Activated naive CD4-positive, alpha-beta T cell treated with anti-CD3 and anti-CD28 coated beads, Interleukin-2, amount 10 ng/mL, durations not matched to agents 7 days and 5 days (primary cell): Measurements from ENCODE around the gene M6PR.

ENCODE experiments used
- CTCF ChIA-PET: fragments of 350-600 bp; sonication (Branson Sonifier 250); formaldehyde crosslinking; loops from one replicate; lab custom pipeline; 2021; ENCODE audit warnings: antibody characterized with exemption; lab: Charles Lee
- DNase-seq: peaks from one replicate; pipeline ENCODE4 v3.0.0-alpha.2; 2020
- H3K27ac Mint-ChIP-seq: one replicate; pipeline ENCODE4 v1.8.0; 2021; ENCODE audit warnings: mild to moderate bottlenecking, moderate library complexity, mixed read lengths
- H3K27me3 Mint-ChIP-seq: one replicate; pipeline ENCODE4 v1.8.0; 2021; ENCODE audit warnings: mild to moderate bottlenecking, mixed read lengths
- H3K36me3 Mint-ChIP-seq: one replicate; pipeline ENCODE4 v1.8.0; 2021; ENCODE audit warnings: mixed read lengths
- H3K4me1 Mint-ChIP-seq: one replicate; pipeline ENCODE4 v1.8.0; 2021; ENCODE audit warnings: mixed read lengths
- H3K4me3 Mint-ChIP-seq: one replicate; pipeline ENCODE4 v1.8.0; 2021; ENCODE audit warnings: mild to moderate bottlenecking, moderate library complexity, mixed read lengths
- H3K9me3 Mint-ChIP-seq: one replicate; pipeline ENCODE4 v1.8.0; 2021; ENCODE audit warnings: mixed read lengths

Gene M6PR

GRCh38 chr12:8968761-8969160 is 19.3 kb upstream of the M6PR start:
- Mint-ChIP-seq H3K4me1 (peaks cover 3% of the 10 kb centered on the region), H3K27me3 (no peaks in the 10 kb centered on the region), H3K36me3 (peaks cover 30% of the 10 kb centered on the region), H3K4me3 (no peak overlapping the region), H3K9me3 (peaks cover 33% of the 10 kb centered on the region), H3K27ac (no peak overlapping the region)
- no peak for DNase-seq
- CTCF ChIA-PET = interaction anchor here (0.7 kb wide), 1 partner anchor 70 kb away, joined by 3 read pairs; no protein-coding TSS in a partner anchor

DNA sequence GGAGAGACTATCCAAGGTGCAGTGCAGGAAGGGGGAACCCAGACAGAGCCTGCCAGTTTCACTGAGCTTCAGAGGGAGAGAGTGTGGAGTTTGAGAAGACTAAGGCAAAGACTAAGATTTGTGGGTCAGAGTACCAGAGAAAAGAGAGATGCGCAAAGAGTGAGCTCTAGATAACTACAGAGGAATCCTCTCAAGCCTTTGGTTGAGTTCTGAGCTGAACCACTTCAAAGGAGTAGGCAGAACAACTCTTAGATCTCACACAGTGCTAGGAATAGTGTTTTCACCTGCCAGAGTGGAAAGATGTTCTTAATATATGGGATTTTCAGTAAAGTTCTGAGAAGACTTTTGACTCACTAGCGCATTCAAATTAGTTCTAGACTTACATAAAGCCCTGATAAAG is 10.7 kb upstream of the M6PR start:
- peaks cover 14% of the 10 kb centered on the region for H3K9me3 Mint-ChIP-seq
- H3K4me1 Mint-ChIP-seq = peaks cover 31% of the 10 kb centered on the region
- H3K4me3 Mint-ChIP-seq = no peak overlapping the region
- H3K27me3 Mint-ChIP-seq = no peaks in the 10 kb centered on the region
- peak overlapping the region; percentile 5 for H3K27ac Mint-ChIP-seq
- H3K36me3 Mint-ChIP-seq = peaks cover 47% of the 10 kb centered on the region
- CTCF ChIA-PET = interaction anchor here (1.0 kb wide), 1 partner anchor 8 kb away, joined by 5 read pairs; no protein-coding TSS in a partner anchor
- DNase-seq = no peak

- CTCF ChIA-PET = interaction anchor here (1.6 kb wide), 1 partner anchor 9 kb away, joined by 3 read pairs; the partner anchor contains the start of gene M6PR
- Mint-ChIP-seq H3K27me3 (no peaks in the 10 kb centered on the region), H3K36me3 (peaks cover 48% of the 10 kb centered on the region), H3K4me1 (peaks cover 48% of the 10 kb centered on the region), H3K9me3 (peaks cover 9% of the 10 kb centered on the region), H3K27ac (no peak overlapping the region), H3K4me3 (no peak overlapping the region)
- no peak for DNase-seq
These were observed 8.6 kb upstream of the M6PR start for GRCh38 chr12:8958066-8958465.

DNA sequence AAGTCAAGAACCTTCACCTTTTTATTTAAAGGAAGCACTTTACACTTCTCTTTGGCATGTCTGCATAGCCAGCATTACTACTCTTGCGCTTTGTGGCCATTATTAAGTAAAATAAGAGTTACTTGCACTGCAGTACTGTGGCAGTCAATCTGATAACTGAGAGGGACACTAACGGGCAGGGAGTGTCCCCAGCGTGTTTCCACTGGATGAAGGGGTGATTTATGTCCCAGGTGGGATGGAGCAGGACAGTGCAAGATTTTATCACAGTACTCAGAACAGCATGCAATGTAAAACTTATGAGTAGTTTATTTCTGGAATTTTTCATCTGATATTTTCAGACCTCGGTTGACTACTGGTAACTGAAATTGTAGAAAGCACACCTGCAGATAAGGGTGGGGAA is 8.1 kb upstream of the M6PR start:
- no peak for DNase-seq
- Mint-ChIP-seq H3K27ac (no peak overlapping the region), H3K4me3 (no peak overlapping the region), H3K9me3 (peaks cover 14% of the 10 kb centered on the region), H3K4me1 (peaks cover 53% of the 10 kb centered on the region), H3K27me3 (no peaks in the 10 kb centered on the region), H3K36me3 (peaks cover 51% of the 10 kb centered on the region)
- CTCF ChIA-PET = interaction anchor here (1.6 kb wide), 1 partner anchor 8 kb away, joined by 3 read pairs; the partner anchor contains the start of gene M6PR

DNA sequence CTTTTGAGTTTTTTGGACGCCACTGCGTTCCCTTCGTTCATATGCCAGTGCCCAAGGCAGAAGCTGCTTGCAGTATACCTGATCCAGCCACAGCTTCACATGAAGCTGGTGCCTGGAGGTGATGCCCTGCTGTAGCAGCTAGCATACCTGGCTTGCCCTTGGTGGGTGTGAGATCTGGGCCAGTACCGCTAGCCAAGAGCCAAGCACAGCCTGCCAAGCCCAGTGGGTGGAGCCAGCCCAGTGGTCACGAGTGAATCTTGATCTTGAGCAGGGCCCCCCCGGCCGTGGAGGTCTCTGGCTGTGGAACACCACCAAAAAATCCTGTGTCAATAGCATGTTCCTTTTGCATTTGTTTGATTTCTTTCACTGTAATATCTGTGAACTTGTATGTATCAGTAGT is 7.3 kb upstream of the M6PR start:
- no peak overlapping the region for H3K27ac Mint-ChIP-seq
- CTCF ChIA-PET = no interaction called here
- peaks cover 61% of the 10 kb centered on the region for H3K4me1 Mint-ChIP-seq
- H3K9me3 Mint-ChIP-seq = peaks cover 16% of the 10 kb centered on the region
- H3K36me3 Mint-ChIP-seq = peaks cover 48% of the 10 kb centered on the region
- H3K4me3 Mint-ChIP-seq = no peak overlapping the region
- no peak for DNase-seq
- H3K27me3 Mint-ChIP-seq = no peaks in the 10 kb centered on the region

DNA sequence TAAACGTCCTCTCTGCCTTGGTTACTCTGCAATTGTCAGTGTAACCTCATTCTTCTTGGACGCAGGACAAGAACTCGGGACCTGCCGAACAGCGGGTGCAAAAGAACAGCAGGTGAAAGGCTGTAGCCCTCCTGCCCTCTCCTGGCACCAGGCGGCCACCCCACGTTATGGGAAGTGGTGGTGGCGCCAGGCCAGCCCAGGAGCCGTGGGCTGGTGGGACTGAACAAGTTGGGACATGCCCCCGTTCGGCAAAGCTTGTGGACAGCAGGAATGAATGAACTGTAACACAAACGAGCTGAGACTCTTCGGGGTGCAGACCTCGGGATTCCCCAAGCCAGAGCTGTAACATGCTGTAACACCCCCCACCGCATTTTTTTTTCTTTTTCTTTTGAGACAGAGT is 6.6 kb upstream of the M6PR start:
- H3K9me3 Mint-ChIP-seq = peaks cover 16% of the 10 kb centered on the region
- H3K36me3 Mint-ChIP-seq = peaks cover 48% of the 10 kb centered on the region
- DNase-seq = no peak
- CTCF ChIA-PET = interaction anchor here (1.0 kb wide), 1 partner anchor 22 kb away, joined by 3 read pairs; no protein-coding TSS in a partner anchor
- no peak overlapping the region for H3K4me3 Mint-ChIP-seq
- H3K27me3 Mint-ChIP-seq = no peaks in the 10 kb centered on the region
- no peak overlapping the region for H3K27ac Mint-ChIP-seq
- peaks cover 66% of the 10 kb centered on the region for H3K4me1 Mint-ChIP-seq

DNA sequence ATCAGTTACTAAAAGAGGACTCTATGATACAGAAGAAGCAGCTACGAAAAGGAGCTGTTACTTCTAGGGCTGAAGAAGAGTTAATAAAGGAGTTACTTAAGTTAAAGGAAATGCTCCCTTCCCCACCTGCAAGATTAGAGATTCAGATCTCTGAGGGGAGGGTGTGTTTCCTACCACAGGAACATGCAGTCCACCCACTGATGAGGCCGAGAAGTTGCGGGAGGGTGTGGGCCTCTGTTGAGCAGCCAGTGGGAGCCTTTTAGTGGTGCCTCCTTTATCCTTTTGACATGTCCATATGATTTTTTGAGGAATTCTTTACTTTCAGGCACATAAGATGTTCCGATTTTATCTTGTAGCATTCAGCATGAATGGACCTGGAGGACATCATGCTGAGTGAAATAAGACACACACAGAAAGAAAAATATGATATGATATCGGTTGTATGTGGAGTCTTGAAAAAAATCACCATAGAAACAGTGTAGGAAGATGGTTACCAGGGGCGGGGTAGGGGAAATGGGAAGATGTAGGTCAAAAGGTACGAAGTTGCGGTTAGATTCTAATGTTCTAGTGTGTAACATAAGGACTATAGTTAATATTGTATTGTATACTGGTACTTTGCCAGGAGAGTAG is 4.4 kb upstream of the M6PR start:
- Mint-ChIP-seq H3K27me3 (no peaks in the 10 kb centered on the region), H3K9me3 (peaks cover 16% of the 10 kb centered on the region), H3K36me3 (peaks cover 41% of the 10 kb centered on the region), H3K4me3 (peak overlapping the region; percentile 56), H3K27ac (peak overlapping the region; percentile 93), H3K4me1 (peaks cover 56% of the 10 kb centered on the region)
- DNase-seq = peak; percentile 62
- CTCF ChIA-PET = interaction anchor here (1.2 to 5.0 kb wide), 2 partner anchors 79 to 85 kb away, joined by 8 to 28 read pairs; no protein-coding TSS in a partner anchor

GRCh38 chr12:8951744-8952143 is 2.3 kb upstream of the M6PR start:
- H3K27me3 Mint-ChIP-seq = no peaks in the 10 kb centered on the region
- CTCF ChIA-PET = interaction anchor here (0.6 to 5.0 kb wide), 13 partner anchors 9 to 382 kb away, joined by 3 to 82 read pairs (median 5); partner anchors contain the start of gene PHC1

GRCh38 chr12:8950702-8951478 is 1.4 kb upstream of the M6PR start:
- H3K36me3 Mint-ChIP-seq = peaks cover 37% of the 10 kb centered on the region
- H3K4me3 Mint-ChIP-seq = peak overlapping the region; percentile 98
- peaks cover 10% of the 10 kb centered on the region for H3K9me3 Mint-ChIP-seq
- peaks cover 67% of the 10 kb centered on the region for H3K4me1 Mint-ChIP-seq
- no peaks in the 10 kb centered on the region for H3K27me3 Mint-ChIP-seq
- DNase-seq = peak; percentile 36
- H3K27ac Mint-ChIP-seq = peak overlapping the region; percentile 93
- CTCF ChIA-PET = interaction anchor here (0.6 to 5.0 kb wide), 16 partner anchors 10 to 382 kb away, joined by 3 to 82 read pairs (median 5); partner anchors contain the start of gene PHC1

More at GRCh38 chr12:8951744-8952143, 2.3 kb upstream of the M6PR start:
- H3K9me3 Mint-ChIP-seq = peaks cover 12% of the 10 kb centered on the region
- peak overlapping the region; percentile 93 for H3K27ac Mint-ChIP-seq
- peaks cover 36% of the 10 kb centered on the region for H3K36me3 Mint-ChIP-seq
- H3K4me1 Mint-ChIP-seq = peaks cover 62% of the 10 kb centered on the region
- peak; percentile 38 for DNase-seq
- peak overlapping the region; percentile 98 for H3K4me3 Mint-ChIP-seq

- DNase-seq = no peak
- CTCF ChIA-PET = interaction anchor here (0.8 to 5.0 kb wide), 13 partner anchors 38 to 293 kb away, joined by 3 to 82 read pairs (median 5); no protein-coding TSS in a partner anchor
- peaks cover 8% of the 10 kb centered on the region for H3K9me3 Mint-ChIP-seq
These were observed 729 bp upstream of the M6PR start for GRCh38 chr12:8950221-8950527.

DNA sequence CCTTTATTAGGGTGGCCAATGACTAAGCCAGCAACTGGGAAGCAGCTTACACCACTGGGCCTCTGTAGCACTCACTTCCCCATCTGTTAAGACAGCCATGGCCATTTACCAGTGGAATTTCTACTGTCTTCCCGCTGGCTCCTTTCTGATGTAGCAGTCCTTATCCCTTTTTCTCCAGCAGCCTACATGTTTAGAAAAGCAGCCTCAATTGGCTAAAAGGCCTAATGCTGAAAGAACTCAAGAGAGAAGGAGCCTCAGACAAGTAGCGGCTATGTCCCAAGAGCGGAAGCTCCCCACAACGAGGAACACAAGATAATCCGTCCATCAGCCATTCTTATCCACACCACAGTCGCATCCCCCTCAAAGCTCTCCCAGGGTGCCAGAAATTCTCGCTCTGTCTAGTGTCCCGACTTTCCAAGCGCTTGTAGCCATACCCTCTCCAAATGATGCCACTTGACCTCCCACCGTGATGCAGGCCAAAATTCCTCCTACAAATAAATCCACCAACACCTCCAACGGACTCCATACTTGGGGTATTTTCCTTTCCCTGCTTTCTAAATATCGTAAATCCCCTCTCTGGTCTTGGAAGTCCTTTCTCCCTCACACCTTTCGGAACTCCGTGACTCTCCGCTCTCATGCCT is 624 bp downstream of the M6PR start:
- Mint-ChIP-seq H3K36me3 (peaks cover 39% of the 10 kb centered on the region), H3K27ac (peak overlapping the region; percentile 93), H3K9me3 (peaks cover 8% of the 10 kb centered on the region), H3K27me3 (no peaks in the 10 kb centered on the region), H3K4me1 (peaks cover 59% of the 10 kb centered on the region), H3K4me3 (peak overlapping the region; percentile 98)
- DNase-seq = no peak
- CTCF ChIA-PET = interaction anchor here (0.8 to 5.0 kb wide), 9 partner anchors 38 to 267 kb away, joined by 3 to 61 read pairs (median 5); no protein-coding TSS in a partner anchor

More at GRCh38 chr12:8950221-8950527, 729 bp upstream of the M6PR start:
- Mint-ChIP-seq H3K36me3 (peaks cover 42% of the 10 kb centered on the region), H3K4me3 (peak overlapping the region; percentile 98), H3K4me1 (peaks cover 68% of the 10 kb centered on the region), H3K27me3 (no peaks in the 10 kb centered on the region), H3K27ac (peak overlapping the region; percentile 93)

- H3K27ac Mint-ChIP-seq = no peak overlapping the region
- H3K4me1 Mint-ChIP-seq = peaks cover 48% of the 10 kb centered on the region
- H3K9me3 Mint-ChIP-seq = peaks cover 3% of the 10 kb centered on the region
- peak overlapping the region; percentile 56 for H3K4me3 Mint-ChIP-seq
- no peak for DNase-seq
- CTCF ChIA-PET = interaction anchor here (0.9 to 1.5 kb wide), 2 partner anchors 106 to 266 kb away, joined by 3 read pairs; no protein-coding TSS in a partner anchor
- H3K27me3 Mint-ChIP-seq = no peaks in the 10 kb centered on the region
- H3K36me3 Mint-ChIP-seq = peaks cover 37% of the 10 kb centered on the region
These were observed 1.7 kb downstream of the M6PR start for GRCh38 chr12:8947737-8948136.

DNA sequence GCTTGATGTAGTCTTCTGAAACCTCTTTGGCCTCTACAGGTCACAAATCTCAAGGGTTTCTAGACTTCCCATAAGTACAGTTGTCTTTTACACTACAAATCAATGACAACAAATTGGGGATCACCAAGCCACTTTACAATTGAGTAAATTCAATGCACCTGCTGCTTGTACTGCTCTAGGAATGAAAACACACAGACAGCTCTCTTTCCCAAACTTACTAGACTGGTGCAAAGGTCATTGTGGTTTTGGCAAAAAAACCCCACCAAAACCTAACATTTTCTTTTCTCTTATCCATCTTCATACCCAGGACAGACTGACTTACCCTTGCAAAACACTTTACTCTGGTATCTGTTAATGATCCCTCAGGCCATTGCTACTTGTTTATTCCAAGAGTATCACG is 2.7 kb downstream of the M6PR start:
- DNase-seq = no peak
- peaks cover 38% of the 10 kb centered on the region for H3K4me1 Mint-ChIP-seq
- peaks cover 43% of the 10 kb centered on the region for H3K36me3 Mint-ChIP-seq
- no peaks in the 10 kb centered on the region for H3K9me3 Mint-ChIP-seq
- H3K27me3 Mint-ChIP-seq = no peaks in the 10 kb centered on the region
- H3K27ac Mint-ChIP-seq = peak overlapping the region; percentile 9
- CTCF ChIA-PET = interaction anchor here (1.4 kb wide), 1 partner anchor 56 kb away, joined by 4 read pairs; no protein-coding TSS in a partner anchor
- H3K4me3 Mint-ChIP-seq = peak overlapping the region; percentile 16
